Right lobe of liver (tissue), 4 donors: ENCODE results near the gene PARP1.

Experiments used
- CTCF ChIP-seq, 4 donors: fragments of 200-600 bp in 3 of 4; fragments of 450-650 bp in 1 of 4; IDR thresholded peaks; one replicate each; pipeline versions ENCODE4 v1.5.1 to v1.8.0; 2016 to 2022; ENCODE audit warnings: antibody characterized with exemption in 4 of 4, mild to moderate bottlenecking in 2 of 4
- POLR2A ChIP-seq: fragments of 450-650 bp; IDR thresholded peaks from one replicate; pipeline ENCODE4 v1.6.1; 2017; ENCODE audit warnings: antibody characterized with exemption, mild to moderate bottlenecking
- donor health status: DM: no; HTN: no; CAD: no.
- donor health status: DM: no; HTN: no; CAD: no.
- donor health status: DM: no; HTN: yes; CAD: no.

- no peak for TF ChIP-seq CTCF (IDR thresholded peaks at IDR 0.05)
- no peak for TF ChIP-seq POLR2A
These were observed 745 bp downstream of the PARP1 start for GRCh38 chr1:226407199-226407496.
